ENCODE results near the gene PDLIM4.
A peak's percentile ranks its signal among the peaks of the same experiment; 100 is the strongest.

PDLIM4 gene

GRCh38 chr5:132294728-132295504 is 37.4 kb downstream of the PDLIM4 start:
- peaks cover 0 to 20% (median 18%) of the 10 kb centered on the region in 3 experiments for H3K27me3 ChIP-seq (ENCODE audit: control insufficient read depth in 3 of 3, insufficient read depth in 3 of 3, low read depth in 1 of 3, low read length in 3 of 3)

GRCh38 chr5:132295505-132296411 is 38.3 kb downstream of the PDLIM4 start:
- Histone ChIP-seq H3K4me1 (ENCODE audit: control insufficient read depth in 2 of 2, insufficient read depth in 1 of 2, low read depth in 1 of 2, low read length in 2 of 2) (peaks cover 8 to 9% of the 10 kb centered on the region in 2 donors), H2BK12ac (ENCODE audit: low read length) (no peak overlapping the region), H3K4me3 (ENCODE audit: low read length in 2 of 2) (no peak overlapping the region), H3K23ac (ENCODE audit: low read depth, low read length, poor library complexity) (no peak overlapping the region), H2AFZ (ENCODE audit: low read length) (no peak overlapping the region), H3K4ac (ENCODE audit: low read length) (no peak overlapping the region), H2BK5ac (ENCODE audit: low read length) (no peak overlapping the region), H3K27ac (replicated peaks; ENCODE audit: low read length) (no peak overlapping the region), H3K14ac (ENCODE audit: low read length) (no peak overlapping the region), H3K18ac (ENCODE audit: low read length) (no peak overlapping the region), H3K9ac (ENCODE audit: low read depth, low read length, poor library complexity) (no peak overlapping the region), H4K91ac (ENCODE audit: low read depth, low read length, poor library complexity) (no peak overlapping the region), H3K9me3 (replicated peaks in 1 of 2; ENCODE audit: control insufficient read depth in 2 of 2, insufficient read depth in 1 of 2, low read depth in 1 of 2, low read length in 2 of 2) (no peaks in the 10 kb centered on the region), H3K36me3 (replicated peaks in 1 of 2; ENCODE audit: control insufficient read depth in 2 of 2, insufficient read depth in 2 of 2, low read length in 2 of 2) (no peaks in the 10 kb centered on the region), H3K27me3 (ENCODE audit: control insufficient read depth in 3 of 3, insufficient read depth in 3 of 3, low read depth in 1 of 3, low read length in 3 of 3) (peaks cover 0 to 21% (median 18%) of the 10 kb centered on the region in 3 experiments), H4K8ac (ENCODE audit: low read depth, low read length) (no peak overlapping the region), H3K4me2 (ENCODE audit: insufficient read depth, low read length, poor library complexity, severe bottlenecking) (peak overlapping the region; percentile 98), H2BK120ac (ENCODE audit: low read depth, low read length) (no peak overlapping the region), H2BK15ac (ENCODE audit: low read length) (no peak overlapping the region), H2AK5ac (ENCODE audit: low read depth, low read length) (peak overlapping the region; percentile 47), H3K79me1 (ENCODE audit: low read depth, low read length) (no peaks in the 10 kb centered on the region)
- no CpG with 5 or more reads among the region's 8 CpGs for WGBS, 2 donors (ENCODE audit: extremely low coverage in 2 of 2, insufficient read length in 2 of 2, insufficient replicate concordance in 1 of 2)
- DNase-seq (ENCODE audit: low spot score) = no peak

More at GRCh38 chr5:132294728-132295504, 37.4 kb downstream of the PDLIM4 start:
- H3K9me3 ChIP-seq (replicated peaks in 1 of 2; ENCODE audit: control insufficient read depth in 2 of 2, insufficient read depth in 1 of 2, low read depth in 1 of 2, low read length in 2 of 2) = no peaks in the 10 kb centered on the region
- H3K36me3 ChIP-seq (replicated peaks in 1 of 2; ENCODE audit: control insufficient read depth in 2 of 2, insufficient read depth in 2 of 2, low read length in 2 of 2) = no peaks in the 10 kb centered on the region
- H3K4me2 ChIP-seq (ENCODE audit: insufficient read depth, low read length, poor library complexity, severe bottlenecking) = peak overlapping the region; percentile 98
- H2AFZ ChIP-seq (ENCODE audit: low read length) = peak overlapping the region; percentile 93
- no peak overlapping the region for H2BK12ac ChIP-seq (ENCODE audit: low read length)
- H4K8ac ChIP-seq (ENCODE audit: low read depth, low read length) = no peak overlapping the region
- H3K18ac ChIP-seq (ENCODE audit: low read length) = peak overlapping the region; percentile 89
- H3K4me1 ChIP-seq (ENCODE audit: control insufficient read depth in 2 of 2, insufficient read depth in 1 of 2, low read depth in 1 of 2, low read length in 2 of 2) = peaks cover 8 to 9% of the 10 kb centered on the region in 2 donors
- peak overlapping the region; percentile 51 for H3K14ac ChIP-seq (ENCODE audit: low read length)
- H3K4ac ChIP-seq (ENCODE audit: low read length) = no peak overlapping the region
- H3K4me3 ChIP-seq (ENCODE audit: low read length in 2 of 2) = peak overlapping the region; percentile 60 to 81
- no peak overlapping the region for H2BK120ac ChIP-seq (ENCODE audit: low read depth, low read length)
- peak overlapping the region; percentile 47 for H2AK5ac ChIP-seq (ENCODE audit: low read depth, low read length)
- peak overlapping the region; percentile 49 for H3K23ac ChIP-seq (ENCODE audit: low read depth, low read length, poor library complexity)
- peak overlapping the region; percentile 18 for H2BK15ac ChIP-seq (ENCODE audit: low read length)
- no peak for DNase-seq (ENCODE audit: low spot score)
- WGBS, 2 donors (ENCODE audit: extremely low coverage in 2 of 2, insufficient read length in 2 of 2, insufficient replicate concordance in 1 of 2) = no CpG with 5 or more reads among the region's 50 CpGs
- no peak overlapping the region for H3K27ac ChIP-seq (replicated peaks; ENCODE audit: low read length)
- H3K79me1 ChIP-seq (ENCODE audit: low read depth, low read length) = no peaks in the 10 kb centered on the region
- H3K9ac ChIP-seq (ENCODE audit: low read depth, low read length, poor library complexity) = peak overlapping the region; percentile 83
- no peak overlapping the region for H4K91ac ChIP-seq (ENCODE audit: low read depth, low read length, poor library complexity)
- no peak overlapping the region for H2BK5ac ChIP-seq (ENCODE audit: low read length)

GRCh38 chr5:132296412-132297016 is 39.0 kb downstream of the PDLIM4 start:
- H3K27ac ChIP-seq (replicated peaks; ENCODE audit: low read length) = no peak overlapping the region
- no CpG with 5 or more reads among the region's 8 CpGs for whole genome bisulfite sequencing, 2 donors (ENCODE audit: extremely low coverage in 2 of 2, insufficient read length in 2 of 2, insufficient replicate concordance in 1 of 2)
- no peak overlapping the region for H4K8ac ChIP-seq (ENCODE audit: low read depth, low read length)
- no peak overlapping the region for H2BK12ac ChIP-seq (ENCODE audit: low read length)
- H3K27me3 ChIP-seq (ENCODE audit: control insufficient read depth in 3 of 3, insufficient read depth in 3 of 3, low read depth in 1 of 3, low read length in 3 of 3) = peaks cover 0 to 21% (median 18%) of the 10 kb centered on the region in 3 experiments
- peak overlapping the region; percentile 67 for H3K23ac ChIP-seq (ENCODE audit: low read depth, low read length, poor library complexity)
- H3K36me3 ChIP-seq (replicated peaks in 1 of 2; ENCODE audit: control insufficient read depth in 2 of 2, insufficient read depth in 2 of 2, low read length in 2 of 2) = no peaks in the 10 kb centered on the region
- H2BK5ac ChIP-seq (ENCODE audit: low read length) = no peak overlapping the region
- DNase-seq (ENCODE audit: low spot score) = no peak
- no peak overlapping the region for H2AFZ ChIP-seq (ENCODE audit: low read length)
- H4K91ac ChIP-seq (ENCODE audit: low read depth, low read length, poor library complexity) = no peak overlapping the region
- peaks cover 8 to 9% of the 10 kb centered on the region in 2 donors for H3K4me1 ChIP-seq (ENCODE audit: control insufficient read depth in 2 of 2, insufficient read depth in 1 of 2, low read depth in 1 of 2, low read length in 2 of 2)
- H3K9ac ChIP-seq (ENCODE audit: low read depth, low read length, poor library complexity) = no peak overlapping the region
- peak overlapping the region; percentile 45 for H3K18ac ChIP-seq (ENCODE audit: low read length)
- no peak overlapping the region for H3K4me2 ChIP-seq (ENCODE audit: insufficient read depth, low read length, poor library complexity, severe bottlenecking)
- no peak overlapping the region for H2BK15ac ChIP-seq (ENCODE audit: low read length)
- no peak overlapping the region for H2AK5ac ChIP-seq (ENCODE audit: low read depth, low read length)
- no peak overlapping the region for H3K4me3 ChIP-seq (ENCODE audit: low read length in 2 of 2)
- peak overlapping the region; percentile 30 for H3K4ac ChIP-seq (ENCODE audit: low read length)
- H3K9me3 ChIP-seq (replicated peaks in 1 of 2; ENCODE audit: control insufficient read depth in 2 of 2, insufficient read depth in 1 of 2, low read depth in 1 of 2, low read length in 2 of 2) = no peaks in the 10 kb centered on the region
- H3K14ac ChIP-seq (ENCODE audit: low read length) = no peak overlapping the region
- H3K79me1 ChIP-seq (ENCODE audit: low read depth, low read length) = no peaks in the 10 kb centered on the region
- H2BK120ac ChIP-seq (ENCODE audit: low read depth, low read length) = no peak overlapping the region
